SK-N-SH treated with all-trans-retinoic acid at 6 μM for 48 hours (cell line): ENCODE measurements around the gene SAC3D1.

Experiments
- ATAC-seq: fragments of 200-7000 bp; cut with Tn5 transposase; 3 replicates; pipeline ENCODE4 v1.9.1; 2020; ENCODE audit warnings: mild to moderate bottlenecking, moderate library complexity
- ARNTL ChIP-seq: fragments of 450-650 bp; formaldehyde crosslinking; IDR thresholded peaks from 2 replicates; pipeline ENCODE4 v1.5.0; 2020; ENCODE audit warnings: low read depth, mild to moderate bottlenecking, moderate library complexity, borderline replicate concordance
- BACH2 ChIP-seq: fragments of 250-450 bp; sonication (Bioruptor Pico); IDR thresholded peaks from 2 replicates; pipeline ENCODE4 v1.9.0; 2021; ENCODE audit warnings: mild to moderate bottlenecking, borderline replicate concordance
- CREB5 ChIP-seq: fragments of 250-450 bp; sonication (Bioruptor Pico); IDR thresholded peaks from 2 replicates; pipeline ENCODE4 v1.5.1; 2020; ENCODE audit warnings: low read depth, mild to moderate bottlenecking, moderate library complexity
- CSRNP3 ChIP-seq: fragments of 250-450 bp; sonication (Bioruptor Pico); IDR thresholded peaks from 2 replicates; pipeline ENCODE4 v1.5.1; 2021; ENCODE audit warnings: mild to moderate bottlenecking, moderate library complexity
- ESRRG ChIP-seq: fragments of 250-450 bp; sonication (Bioruptor Pico); IDR thresholded peaks from 2 replicates; pipeline ENCODE4 v1.6.1; 2021; ENCODE audit warnings: mild to moderate bottlenecking
- OSR1 ChIP-seq: fragments of 250-450 bp; sonication (Bioruptor Pico); IDR thresholded peaks from 2 replicates; pipeline ENCODE4 v1.8.0; 2022; ENCODE audit warnings: moderate library complexity, mild to moderate bottlenecking, inconsistent platforms
- PATZ1 ChIP-seq: fragments of 250-450 bp; sonication (Bioruptor Pico); IDR thresholded peaks from 2 replicates; pipeline ENCODE4 v1.8.0; 2020; ENCODE audit warnings: mild to moderate bottlenecking, moderate library complexity, borderline replicate concordance
- POU6F1 ChIP-seq: fragments of 250-450 bp; sonication (Bioruptor Pico); IDR thresholded peaks from 2 replicates; pipeline ENCODE4 v1.8.0; 2021; ENCODE audit warnings: low read depth, mild to moderate bottlenecking, moderate library complexity, borderline replicate concordance
- PPARA ChIP-seq: fragments of 250-450 bp; sonication (Bioruptor Pico); IDR thresholded peaks from 2 replicates; pipeline ENCODE4 v1.5.0; 2020; ENCODE audit warnings: mild to moderate bottlenecking, borderline replicate concordance
- SNAI2 ChIP-seq: fragments of 250-450 bp; sonication (Bioruptor Pico); IDR thresholded peaks from 2 replicates; pipeline ENCODE4 v1.5.0; 2020; ENCODE audit warnings: mild to moderate bottlenecking, moderate library complexity
- TCF4 ChIP-seq: fragments of 250-450 bp; sonication (Bioruptor Pico); IDR thresholded peaks from 2 replicates; pipeline ENCODE4 v1.8.0; 2021; ENCODE audit warnings: mild to moderate bottlenecking, moderate library complexity, borderline replicate concordance
- TOX ChIP-seq: fragments of 250-450 bp; sonication (Bioruptor Pico); IDR thresholded peaks from 2 replicates; pipeline ENCODE4 v1.8.0; 2021; ENCODE audit warnings: mild to moderate bottlenecking, moderate library complexity, borderline replicate concordance
- TSHZ2 ChIP-seq: fragments of 250-450 bp; sonication (Bioruptor Pico); IDR thresholded peaks from 2 replicates; pipeline ENCODE4 v1.5.0; 2020; ENCODE audit warnings: mild to moderate bottlenecking, moderate library complexity
- ZC3H10 ChIP-seq: fragments of 250-450 bp; sonication (Bioruptor Pico); IDR thresholded peaks from 2 replicates; pipeline ENCODE4 v1.5.1; 2021; ENCODE audit warnings: mild to moderate bottlenecking, moderate library complexity
- ZFP3 ChIP-seq: fragments of 250-450 bp; sonication (Bioruptor Pico); IDR thresholded peaks from 2 replicates; pipeline ENCODE4 v1.5.0; 2020; ENCODE audit warnings: mild to moderate bottlenecking, moderate library complexity
- ZFP30 ChIP-seq: fragments of 450-650 bp; formaldehyde crosslinking; IDR thresholded peaks from 2 replicates; pipeline ENCODE4 v1.5.0; 2022; ENCODE audit warnings: mild to moderate bottlenecking, moderate library complexity
- ZNF565 ChIP-seq: fragments of 450-650 bp; formaldehyde crosslinking; conservative IDR thresholded peaks from 2 replicates; pipeline ENCODE4 v1.5.0; 2020; ENCODE audit warnings: low read depth, mild to moderate bottlenecking, moderate library complexity
- ZNF8 ChIP-seq: fragments of 450-650 bp; formaldehyde crosslinking; IDR thresholded peaks from 2 replicates; pipeline ENCODE4 v1.5.0; 2020; ENCODE audit warnings: mild to moderate bottlenecking, moderate library complexity

Gene SAC3D1

GRCh38 chr11:65087216-65087615 is 46.2 kb downstream of the SAC3D1 start:
- ATAC-seq, result no peak
- TF ChIP-seq BACH2 (CRISPR knock-in tag) (no peak), POU6F1 (CRISPR knock-in tag) (no peak), ESRRG (CRISPR knock-in tag) (no peak), ZC3H10 (no peak), ZNF8 (CRISPR knock-in tag) (no peak), PATZ1 (CRISPR knock-in tag) (no peak)

- no peak for TF ChIP-seq ZC3H10
- no peak for TF ChIP-seq ESRRG (CRISPR knock-in tag)
- TF ChIP-seq ZFP30, result no peak
- TF ChIP-seq ZFP3 (CRISPR knock-in tag), result no peak
- no peak for TF ChIP-seq TSHZ2 (CRISPR knock-in tag)
- no peak for TF ChIP-seq CREB5 (CRISPR knock-in tag)
- no peak for TF ChIP-seq SNAI2 (CRISPR knock-in tag)
- no peak for TF ChIP-seq BACH2 (CRISPR knock-in tag)
- TF ChIP-seq POU6F1 (CRISPR knock-in tag), result no peak
- TF ChIP-seq ZNF565 (CRISPR knock-in tag), result no peak
- no peak for TF ChIP-seq OSR1 (CRISPR knock-in tag)
- no peak for TF ChIP-seq PPARA (CRISPR knock-in tag)
- TF ChIP-seq ARNTL, result no peak
- TF ChIP-seq TOX, result no peak
- no peak for TF ChIP-seq PATZ1 (CRISPR knock-in tag)
- no peak for ATAC-seq
Observed at GRCh38 chr11:65087827-65088226, 46.8 kb downstream of the SAC3D1 start.

- TF ChIP-seq TOX (no peak), TCF4 (no peak), CREB5 (CRISPR knock-in tag) (no peak), ZFP3 (CRISPR knock-in tag) (no peak), ESRRG (CRISPR knock-in tag) (no peak), CSRNP3 (CRISPR knock-in tag) (no peak), OSR1 (CRISPR knock-in tag) (no peak), ZNF565 (CRISPR knock-in tag) (no peak)
Observed at GRCh38 chr11:65089621-65090020, 48.6 kb downstream of the SAC3D1 start.

More at GRCh38 chr11:65089621-65090020, 48.6 kb downstream of the SAC3D1 start:
- ATAC-seq, result no peak
